ENCODE measurements around the gene TSHZ2. TPM values are rescaled to one million over a fixed set of nuclear protein-coding genes. Genes with fewer than 3 reads are reported as not detected.

The TSHZ2 gene
- total RNA-seq, 1 experiment from 2014 or later = 0.07 TPM

DNA sequence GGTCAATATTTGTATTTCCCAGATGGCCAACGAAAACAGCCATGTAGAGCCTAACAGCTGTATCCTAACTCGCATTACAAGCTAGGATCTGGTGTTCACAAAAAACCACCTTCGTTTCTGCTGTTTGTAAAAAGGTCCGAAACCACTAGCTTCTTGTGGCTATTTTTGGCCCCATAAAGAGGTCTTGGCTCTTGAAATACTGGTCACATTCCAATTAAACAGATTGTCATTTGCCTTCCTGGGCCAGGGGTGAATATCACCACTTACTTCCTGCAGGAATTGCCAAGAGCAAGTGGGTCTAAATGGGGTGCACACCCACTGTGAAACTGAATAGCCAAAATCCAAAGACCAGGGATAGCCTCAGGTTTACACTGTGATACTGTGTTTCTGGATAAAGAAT, 48.2 kb downstream of the TSHZ2 start:
- ChIA-PET CTCF (no interaction called here), RAD21 (ENCODE audit: low non-redundant PET in 1 of 2, low total read pairs in 2 of 2, uncharacterized antibody in 2 of 2, unreplicated experiment in 2 of 2) (no interaction called here), POLR2A (no interaction called here)
- BruUV-seq (replicated peaks) = no TSS peak
- ATAC-seq (no peak), DNase-seq (ENCODE audit: low read depth, low spot score) (no peak)
- Histone ChIP-seq H3K9ac (ENCODE audit: low read length) (no peak overlapping the region), H3K4me3 (replicated peaks in 1 of 2; ENCODE audit: low read depth in 1 of 2, low read length in 2 of 2) (no peak overlapping the region), H3K79me2 (ENCODE audit: insufficient read depth, low read length) (no peaks in the 10 kb centered on the region), H3K9me2 (ENCODE audit: insufficient read depth) (no peaks in the 10 kb centered on the region), H4K20me1 (ENCODE audit: insufficient read depth) (no peaks in the 10 kb centered on the region), H3K4me2 (ENCODE audit: low read length) (no peak overlapping the region), H3K27ac (ENCODE audit: low read depth, low read length) (no peak overlapping the region), H2AFZ (ENCODE audit: low read depth, low read length, poor library complexity, severe bottlenecking) (no peak overlapping the region), H3K4me1 (ENCODE audit: control insufficient read depth in 1 of 2, insufficient read depth in 2 of 2, low read length in 2 of 2) (no peaks in the 10 kb centered on the region), H3K27me3 (ENCODE audit: insufficient read depth, low read length) (no peaks in the 10 kb centered on the region), H3K36me3 (ENCODE audit: control insufficient read depth in 1 of 2, insufficient read depth in 2 of 2, low read length in 2 of 2) (no peaks in the 10 kb centered on the region), H3K9me3 (ENCODE audit: control insufficient read depth in 1 of 2, insufficient read depth in 1 of 2, low read depth in 1 of 2, low read length in 2 of 2) (no peaks in the 10 kb centered on the region)
- no peak for TF ChIP-seq ZFX (IDR thresholded peaks at IDR 0.05)
- no peak for TF ChIP-seq EZH2 (IDR thresholded peaks at IDR 0.05)
- no peak for TF ChIP-seq SIN3A (IDR thresholded peaks at IDR 0.05; ENCODE audit: low read depth)
- no peak for TF ChIP-seq YY1 (IDR thresholded peaks at IDR 0.05; ENCODE audit: extremely low read depth, insufficient replicate concordance, low read depth, low read length)
- TF ChIP-seq POLR2AphosphoS5 (IDR thresholded peaks at IDR 0.05; ENCODE audit: low read depth, low read length) = no peak
- TF ChIP-seq, protein P1, sequence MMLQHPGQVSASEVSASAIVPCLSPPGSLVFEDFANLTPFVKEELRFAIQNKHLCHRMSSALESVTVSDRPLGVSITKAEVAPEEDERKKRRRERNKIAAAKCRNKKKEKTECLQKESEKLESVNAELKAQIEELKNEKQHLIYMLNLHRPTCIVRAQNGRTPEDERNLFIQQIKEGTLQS (IDR thresholded peaks at IDR 0.05) = no peak
- TF ChIP-seq, protein P2, sequence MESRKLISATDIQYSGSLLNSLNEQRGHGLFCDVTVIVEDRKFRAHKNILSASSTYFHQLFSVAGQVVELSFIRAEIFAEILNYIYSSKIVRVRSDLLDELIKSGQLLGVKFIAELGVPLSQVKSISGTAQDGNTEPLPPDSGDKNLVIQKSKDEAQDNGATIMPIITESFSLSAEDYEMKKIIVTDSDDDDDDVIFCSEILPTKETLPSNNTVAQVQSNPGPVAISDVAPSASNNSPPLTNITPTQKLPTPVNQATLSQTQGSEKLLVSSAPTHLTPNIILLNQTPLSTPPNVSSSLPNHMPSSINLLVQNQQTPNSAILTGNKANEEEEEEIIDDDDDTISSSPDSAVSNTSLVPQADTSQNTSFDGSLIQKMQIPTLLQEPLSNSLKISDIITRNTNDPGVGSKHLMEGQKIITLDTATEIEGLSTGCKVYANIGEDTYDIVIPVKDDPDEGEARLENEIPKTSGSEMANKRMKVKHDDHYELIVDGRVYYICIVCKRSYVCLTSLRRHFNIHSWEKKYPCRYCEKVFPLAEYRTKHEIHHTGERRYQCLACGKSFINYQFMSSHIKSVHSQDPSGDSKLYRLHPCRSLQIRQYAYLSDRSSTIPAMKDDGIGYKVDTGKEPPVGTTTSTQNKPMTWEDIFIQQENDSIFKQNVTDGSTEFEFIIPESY (IDR thresholded peaks at IDR 0.05; ENCODE audit: extremely low read depth, insufficient replicate concordance, low read length) = no peak
- no peak for TF ChIP-seq ELF1 (IDR thresholded peaks at IDR 0.05; ENCODE audit: borderline replicate concordance, low read depth)
- no peak for TF ChIP-seq REST (IDR thresholded peaks at IDR 0.05; ENCODE audit: low read depth)
- TF ChIP-seq JUND (IDR thresholded peaks at IDR 0.05) = no peak
- no peak for TF ChIP-seq SP1 (IDR thresholded peaks at IDR 0.05; ENCODE audit: low read depth)
- TF ChIP-seq, protein P3, sequence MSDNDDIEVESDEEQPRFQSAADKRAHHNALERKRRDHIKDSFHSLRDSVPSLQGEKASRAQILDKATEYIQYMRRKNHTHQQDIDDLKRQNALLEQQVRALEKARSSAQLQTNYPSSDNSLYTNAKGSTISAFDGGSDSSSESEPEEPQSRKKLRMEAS (IDR thresholded peaks at IDR 0.05) = no peak
- no peak for TF ChIP-seq POLR2A (IDR thresholded peaks at IDR 0.05; ENCODE audit: borderline replicate concordance, extremely low read depth, insufficient read depth, insufficient read length)
- no peak for TF ChIP-seq EZH2phosphoT487 (IDR thresholded peaks at IDR 0.05; ENCODE audit: borderline replicate concordance)
- TF ChIP-seq SRF (IDR thresholded peaks at IDR 0.05; ENCODE audit: low read depth) = no peak
- intact Hi-C loops (cut with micrococcal nuclease) = no loop called here

Measured in HCT116 (cell line).